IMR-90 (cell line): Measurements from ENCODE around the gene RNASET2. TPM values are rescaled to one million over a fixed set of nuclear protein-coding genes. Genes with fewer than 3 reads are reported as not detected.

Experiments
- ATAC-seq: fragments of 200-7000 bp; cut with Tn5 transposase; 2 replicates; pipeline ENCODE4 v1.9.1; 2020; ENCODE audit warnings: low read depth, mild to moderate bottlenecking, moderate library complexity
- BruUV-seq: library from RNA; stranded (reverse); fragments of 400-500 nt; replicated peaks from 2 replicates; lab custom pipeline; 2021; lab: Mats Ljungman, UMichigan
- CTCF ChIA-PET: fragments of 300-600 bp; formaldehyde crosslinking; extraction: SDS; loops from one replicate; lab custom pipeline; 2021; ENCODE audit warnings: antibody characterized with exemption; lab: Yijun Ruan, JAX
- POLR2A ChIA-PET: fragments of 300-600 bp; sonication (Branson Sonifier 250); formaldehyde crosslinking; loops from one replicate; lab custom pipeline; 2022; ENCODE audit warnings: antibody characterized with exemption; ENCODE audit not compliant: unreplicated experiment; lab: Charles Lee
- DNase-seq: peaks from one replicate; pipeline ENCODE4 v3.0.0; 2013
- H2AFZ ChIP-seq: replicated peaks from 2 replicates; pipeline ENCODE3; 2013; ENCODE audit warnings: low read length, mild to moderate bottlenecking; ENCODE audit not compliant: poor library complexity
- H2AK5ac ChIP-seq: 2 replicates; pipeline ENCODE4 v1.6.1; 2013; ENCODE audit warnings: low read depth, low read length, inconsistent platforms
- H2AK9ac ChIP-seq: replicated peaks from 2 replicates; pipeline ENCODE3; 2013; ENCODE audit warnings: mild to moderate bottlenecking, low read depth, low read length, moderate library complexity; ENCODE audit not compliant: poor library complexity
- H2BK120ac ChIP-seq: 2 replicates; pipeline ENCODE4 v1.6.1; 2013; ENCODE audit warnings: low read depth, low read length, inconsistent platforms
- H2BK15ac ChIP-seq: 3 replicates; pipeline ENCODE4 v1.6.1; 2013; ENCODE audit warnings: low read depth, low read length, inconsistent platforms
- H2BK20ac ChIP-seq: 2 replicates; pipeline ENCODE4 v1.6.1; 2013; ENCODE audit warnings: low read depth, mild to moderate bottlenecking, inconsistent platforms, low read length, moderate library complexity
- H2BK5ac ChIP-seq: 2 replicates; pipeline ENCODE4 v1.6.1; 2013; ENCODE audit warnings: mild to moderate bottlenecking, low read depth, low read length, inconsistent platforms; ENCODE audit not compliant: poor library complexity, severe bottlenecking
- H3K14ac ChIP-seq: replicated peaks from 2 replicates; pipeline ENCODE4 v1.6.1; 2013; ENCODE audit warnings: low read depth, low read length, inconsistent platforms
- H3K18ac ChIP-seq: 2 replicates; pipeline ENCODE4 v1.6.1; 2013; ENCODE audit warnings: low read depth, low read length, control low read depth
- H3K23ac ChIP-seq: 2 replicates; pipeline ENCODE4 v1.6.1; 2013; ENCODE audit warnings: low read depth, low read length, inconsistent platforms
- H3K27ac ChIP-seq: 2 replicates; pipeline ENCODE4 v1.5.1; 2013; ENCODE audit warnings: mild to moderate bottlenecking, control low read depth, low read length; ENCODE audit not compliant: insufficient read depth
- H3K27me3 ChIP-seq: 2 replicates; pipeline ENCODE4 v1.6.1; 2013; ENCODE audit warnings: low read length; ENCODE audit not compliant: control insufficient read depth, insufficient read depth
- H3K36me3 ChIP-seq: 2 replicates; pipeline ENCODE4 v1.6.1; 2013; ENCODE audit warnings: low read length, mixed read lengths; ENCODE audit not compliant: control insufficient read depth, insufficient read depth
- H3K4ac ChIP-seq: 2 replicates; pipeline ENCODE4 v1.6.1; 2013; ENCODE audit warnings: low read depth, low read length, inconsistent platforms
- H3K4me1 ChIP-seq: 2 replicates; pipeline ENCODE4 v1.6.1; 2013; ENCODE audit warnings: low read length, mixed read lengths; ENCODE audit not compliant: control insufficient read depth, insufficient read depth
- H3K4me2 ChIP-seq: 2 replicates; pipeline ENCODE4 v1.6.1; 2013; ENCODE audit warnings: low read depth, mild to moderate bottlenecking, control low read depth, low read length, moderate library complexity
- H3K4me3 ChIP-seq: 2 replicates; pipeline ENCODE4 v1.5.1; 2013; ENCODE audit warnings: low read depth, mild to moderate bottlenecking, control low read depth, low read length, moderate library complexity; ENCODE audit not compliant: insufficient read depth
- H3K56ac ChIP-seq: 2 replicates; pipeline ENCODE4 v1.6.1; 2013; ENCODE audit warnings: low read length, inconsistent platforms; ENCODE audit not compliant: insufficient read depth; ENCODE audit errors: extremely low read depth
- H3K79me1 ChIP-seq, 2 experiments: 2 replicates each; pipeline ENCODE4 v1.6.1; 2013; ENCODE audit warnings: low read length in 2 of 2, inconsistent platforms in 1 of 2, low read depth in 1 of 2
- H3K9ac ChIP-seq: 2 replicates; pipeline ENCODE4 v1.6.1; 2013; ENCODE audit warnings: low read depth, low read length, control low read depth
- H3K9me1 ChIP-seq: 2 replicates; pipeline ENCODE4 v1.6.1; 2013; ENCODE audit warnings: low read length, inconsistent platforms; ENCODE audit not compliant: insufficient read depth
- H3K9me3 ChIP-seq: 2 replicates; pipeline ENCODE4 v1.6.1; 2013; ENCODE audit warnings: low read length; ENCODE audit not compliant: control insufficient read depth, insufficient read depth
- H4K20me1 ChIP-seq: 2 replicates; pipeline ENCODE4 v1.6.1; 2013; ENCODE audit warnings: low read length, inconsistent platforms; ENCODE audit not compliant: insufficient read depth
- H4K5ac ChIP-seq: 2 replicates; pipeline ENCODE4 v1.6.1; 2013; ENCODE audit warnings: mild to moderate bottlenecking, low read depth, low read length, control low read depth
- H4K8ac ChIP-seq, 2 experiments: 2 replicates each; pipeline ENCODE4 v1.6.1; 2013; ENCODE audit warnings: low read depth in 2 of 2, low read length in 2 of 2, control low read depth in 1 of 2, inconsistent platforms in 1 of 2
- H4K91ac ChIP-seq: 2 replicates; pipeline ENCODE4 v1.6.1; 2013; ENCODE audit warnings: low read depth, low read length, inconsistent platforms; ENCODE audit not compliant: insufficient read depth
- BHLHE40 ChIP-seq: fragments of 150-350 bp; IDR thresholded peaks from 2 replicates; pipeline ENCODE4 v1.6.1; 2016; ENCODE audit warnings: mild to moderate bottlenecking, low read depth, low read length
- CEBPB ChIP-seq: IDR thresholded peaks from 2 replicates; pipeline ENCODE4 v1.6.1; 2012; ENCODE audit warnings: low read depth, low read length, improper control_type of control experiment
- CHD1 ChIP-seq: IDR thresholded peaks from 2 replicates; pipeline ENCODE4 v1.6.1; 2012; ENCODE audit warnings: low read depth, low read length, improper control_type of control experiment
- ELK1 ChIP-seq: fragments of 150-350 bp; IDR thresholded peaks from 2 replicates; pipeline ENCODE4 v1.6.1; 2016; ENCODE audit warnings: low read depth, mild to moderate bottlenecking, low read length, moderate library complexity, borderline replicate concordance
- MAFK ChIP-seq: IDR thresholded peaks from 2 replicates; pipeline ENCODE4 v1.6.1; 2012; ENCODE audit warnings: low read depth, low read length, improper control_type of control experiment
- MAZ ChIP-seq: IDR thresholded peaks from 2 replicates; pipeline ENCODE4 v1.6.1; 2012; ENCODE audit warnings: low read depth, mild to moderate bottlenecking, low read length, improper control_type of control experiment, moderate library complexity, borderline replicate concordance
- MXI1 ChIP-seq: IDR thresholded peaks from 2 replicates; pipeline ENCODE4 v1.6.1; 2012; ENCODE audit warnings: low read depth, mild to moderate bottlenecking, low read length, moderate library complexity, borderline replicate concordance
- NFE2L2 ChIP-seq: fragments of 150-350 bp; IDR thresholded peaks from 2 replicates; pipeline ENCODE4 v1.6.1; 2016; ENCODE audit warnings: low read depth, mild to moderate bottlenecking, low read length
- POLR2A ChIP-seq: IDR thresholded peaks from 2 replicates; pipeline ENCODE4 v1.6.1; 2012; ENCODE audit warnings: mild to moderate bottlenecking, low read depth, low read length
- RAD21 ChIP-seq: IDR thresholded peaks from 2 replicates; pipeline ENCODE4 v1.6.1; 2012; ENCODE audit warnings: low read length, improper control_type of control experiment
- RCOR1 ChIP-seq: IDR thresholded peaks from 2 replicates; pipeline ENCODE4 v1.6.1; 2012; ENCODE audit warnings: mild to moderate bottlenecking, low read length, improper control_type of control experiment; ENCODE audit not compliant: insufficient replicate concordance
- RFX5 ChIP-seq: IDR thresholded peaks from 2 replicates; pipeline ENCODE4 v1.8.0; 2012; ENCODE audit warnings: low read depth, mild to moderate bottlenecking, low read length, moderate library complexity
- SMC3 ChIP-seq: fragments of 150-350 bp; IDR thresholded peaks from 2 replicates; pipeline ENCODE4 v1.6.1; 2016; ENCODE audit warnings: low read depth, mild to moderate bottlenecking, antibody characterized with exemption, low read length, moderate library complexity
- USF2 ChIP-seq: fragments of 150-350 bp; IDR thresholded peaks from 2 replicates; pipeline ENCODE4 v1.6.1; 2017; ENCODE audit warnings: mild to moderate bottlenecking, antibody characterized with exemption, low read length, low read depth
- WGBS, 2 experiments: methylation state at CpG; one replicate each; pipeline versions ENCODE4 v1.1.5 to v1.1.7; 2013; ENCODE audit warnings: missing lambda C conversion rate in 2 of 2; ENCODE audit not compliant: insufficient read length in 1 of 2; ENCODE audit errors: extremely low coverage in 2 of 2; 5-methylcytosine and 5-hydroxymethylcytosine counted together
- dilution Hi-C: fragments of 300-500 bp; cut with HindIII; formaldehyde crosslinking; loops from one replicate; pipeline ENCODE4 v1.14.3; 2018; ENCODE audit warnings: low sequenced_read_pairs; ENCODE audit not compliant: unreplicated experiment
- in situ Hi-C: fragments of 300-500 bp; cut with MboI; formaldehyde crosslinking; loops from 3 replicates; pipeline ENCODE4 v1.14.3; 2019; ENCODE audit warnings: low sequenced_read_pairs, inconsistent platforms, mixed read lengths
- intact Hi-C: fragments of 100-400 bp; cut with micrococcal nuclease; formaldehyde crosslinking; loops from 2 replicates; pipeline ENCODE4 v1.10.0; 2022
- polyA plus RNA-seq, 3 experiments: library from polyadenylated mRNA; depleted of rRNA; stranded (reverse); fragments of >200 nt; gene quantifications; 2 replicates each; pipeline ENCODE4 v1.2.3, GENCODE V29; 2012; ENCODE audit warnings: low replicate concordance in 1 of 3
- total RNA-seq: library from RNA; depleted of rRNA; stranded (reverse); fragments of >200 nt; gene quantifications from 2 replicates; pipeline ENCODE4 v1.2.3, GENCODE V29; 2012

The RNASET2 gene
- total and polyA plus RNA-seq, 2 of the 4 experiments (the other 2 are of a cell fraction): 13.6 to 24.9 TPM

GRCh38 chr6:166928644-166929541 lies 27.5 kb downstream of the RNASET2 start:
- CTCF ChIA-PET: interaction anchor here (0.6 kb wide), 1 partner anchor 78 kb away, joined by 4 read pairs; no protein-coding TSS in a partner anchor
- no peak for ATAC-seq
- H3K27ac ChIP-seq: no peak overlapping the region
- TF ChIP-seq NFE2L2 (no peak), CHD1 (no peak), POLR2A (no peak), CEBPB (no peak), MXI1 (no peak), SMC3 (no peak), MAZ (no peak), BHLHE40 (no peak), MAFK (no peak), RCOR1 (no peak), RAD21 (no peak), USF2 (no peak), ELK1 (no peak), RFX5 (no peak)

More at GRCh38 chr6:166928644-166929541, 27.5 kb downstream of the RNASET2 start:
- intact Hi-C loops (no loop called here), dilution Hi-C loops (no loop called here), in situ Hi-C loops (no loop called here)
- Histone ChIP-seq H3K4ac (no peak overlapping the region), H3K18ac (no peak overlapping the region), H4K91ac (no peak overlapping the region), H2AFZ (no peak overlapping the region), H4K8ac (no peak overlapping the region), H4K5ac (no peak overlapping the region), H3K9me1 (peaks cover 8% of the 10 kb centered on the region; the same call in 1 of the 2 replicates), H3K4me2 (no peak overlapping the region), H3K27me3 (no peaks in the 10 kb centered on the region), H3K56ac (no peak overlapping the region), H3K4me3 (no peak overlapping the region), H3K36me3 (no peaks in the 10 kb centered on the region), H3K14ac (no peak overlapping the region), H4K20me1 (no peaks in the 10 kb centered on the region; the same call in 1 of the 2 replicates), H3K23ac (no peak overlapping the region), H2BK120ac (no peak overlapping the region), H3K9me3 (no peaks in the 10 kb centered on the region), H3K4me1 (no peaks in the 10 kb centered on the region), H2AK9ac (peak overlapping the region; percentile 1), H2BK5ac (no peak overlapping the region), H2BK15ac (no peak overlapping the region), H2BK20ac (no peak overlapping the region), H3K9ac (no peak overlapping the region), H2AK5ac (no peak overlapping the region), H3K79me1 (no peaks in the 10 kb centered on the region)
- 40% methylated on average over 2 of the region's 21 CpGs; no CpG with 5 or more reads in 1 of the 2 experiments for WGBS, 2 experiments
- POLR2A ChIA-PET: no interaction called here
- no peak for DNase-seq
- BruUV-seq: no TSS peak
